Epithelial cell of proximal tubule (primary cell): ENCODE measurements around the gene LIN7A. TPM values are rescaled to one million over a fixed set of nuclear protein-coding genes. Genes with fewer than 3 reads are reported as not detected.
A peak's percentile ranks its signal among the peaks of the same experiment; 100 is the strongest.

Experiments
- DNase-seq: peaks from one replicate; pipeline ENCODE4 v3.0.0-alpha.2; 2011; ENCODE audit warnings: low read depth
- H3K4me3 ChIP-seq: 2 replicates; pipeline ENCODE4 v1.5.1; 2011; ENCODE audit warnings: low read depth, mild to moderate bottlenecking, low read length
- CTCF ChIP-seq: conservative IDR thresholded peaks from 2 replicates; pipeline ENCODE4 v1.5.1; 2012; ENCODE audit warnings: low read depth, mild to moderate bottlenecking, low read length
- total RNA-seq: library from RNA; depleted of rRNA; stranded (reverse); fragments of >200 nt; gene quantifications from 2 replicates; pipeline ENCODE4 v1.2.3, GENCODE V29; 2015

LIN7A gene
- total RNA-seq, 1 donor from 2014 or later = 2.3 TPM

- DNase-seq = no peak
- no peak overlapping the region for H3K4me3 ChIP-seq
- no peak for TF ChIP-seq CTCF
These were observed 28.3 kb upstream of the LIN7A start for GRCh38 chr12:80966001-80966400.

GRCh38 chr12:80958162-80958561, 20.4 kb upstream of the LIN7A start:
- no peak for TF ChIP-seq CTCF
- H3K4me3 ChIP-seq = no peak overlapping the region
- DNase-seq = no peak

- no peak for DNase-seq
- no peak overlapping the region for H3K4me3 ChIP-seq
- no peak for TF ChIP-seq CTCF
These were observed 17.3 kb upstream of the LIN7A start for GRCh38 chr12:80954857-80955520.

DNA sequence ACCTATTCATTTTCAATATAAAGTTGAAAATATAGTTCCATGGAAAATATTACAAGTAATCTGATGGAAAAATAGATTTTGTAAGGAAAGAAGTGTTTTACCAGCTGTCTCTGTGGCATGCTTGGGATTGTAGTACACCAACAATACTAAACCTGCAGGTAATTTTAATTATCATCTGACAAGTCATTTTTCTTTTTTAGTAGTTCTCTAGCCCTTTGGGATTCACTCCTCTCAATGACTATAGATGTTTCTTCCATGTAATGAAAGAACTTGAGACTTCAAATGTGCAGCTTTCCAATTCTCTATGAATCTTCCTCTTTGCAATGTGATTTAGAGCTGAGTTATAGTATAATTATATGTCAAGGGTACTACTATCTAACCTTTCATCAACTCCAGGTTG, 14.7 kb upstream of the LIN7A start:
- no peak for TF ChIP-seq CTCF
- no peak overlapping the region for H3K4me3 ChIP-seq
- no peak for DNase-seq

DNA sequence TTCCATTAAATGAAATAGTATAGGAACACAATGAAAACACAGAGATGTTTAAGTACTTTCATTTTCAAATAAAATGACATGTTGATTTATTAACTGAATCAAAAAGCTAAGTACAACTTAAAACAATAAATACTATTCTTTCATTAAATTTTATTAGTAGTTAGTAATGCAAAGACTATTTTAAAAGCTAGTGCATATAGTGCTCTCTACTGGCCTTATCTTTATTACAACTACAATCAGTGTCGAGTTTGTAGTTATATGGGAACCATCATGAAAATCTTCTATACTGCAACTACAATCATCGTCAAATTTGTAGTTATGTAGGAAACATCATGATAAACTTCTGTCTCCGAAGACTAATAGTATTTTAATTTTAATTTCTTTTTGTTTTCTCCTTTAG, 8.9 kb upstream of the LIN7A start:
- TF ChIP-seq CTCF = peak; percentile 39
- no peak for DNase-seq

DNA sequence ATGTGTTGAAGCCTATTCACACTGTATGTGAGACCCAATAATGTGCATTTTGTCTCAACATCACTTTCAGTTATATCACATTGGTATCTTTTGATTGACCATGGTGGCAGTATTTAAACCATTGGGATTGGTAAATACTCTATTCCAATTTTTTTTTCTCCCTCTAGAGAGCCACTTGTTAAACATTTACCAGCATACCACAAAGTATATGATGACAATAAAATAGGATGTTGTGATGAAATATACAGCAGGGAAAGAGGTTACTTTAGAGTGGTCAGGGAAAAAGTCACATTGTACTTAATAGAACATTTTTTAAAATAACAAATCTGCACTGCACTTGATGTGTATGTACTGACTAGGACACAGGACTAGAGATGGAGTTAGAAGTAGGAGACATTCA, 5.6 kb upstream of the LIN7A start:
- DNase-seq = no peak
- H3K4me3 ChIP-seq = no peak overlapping the region
- no peak for TF ChIP-seq CTCF

More for the DNA sequence above, 8.9 kb upstream of the LIN7A start:
- no peak overlapping the region for H3K4me3 ChIP-seq

DNA sequence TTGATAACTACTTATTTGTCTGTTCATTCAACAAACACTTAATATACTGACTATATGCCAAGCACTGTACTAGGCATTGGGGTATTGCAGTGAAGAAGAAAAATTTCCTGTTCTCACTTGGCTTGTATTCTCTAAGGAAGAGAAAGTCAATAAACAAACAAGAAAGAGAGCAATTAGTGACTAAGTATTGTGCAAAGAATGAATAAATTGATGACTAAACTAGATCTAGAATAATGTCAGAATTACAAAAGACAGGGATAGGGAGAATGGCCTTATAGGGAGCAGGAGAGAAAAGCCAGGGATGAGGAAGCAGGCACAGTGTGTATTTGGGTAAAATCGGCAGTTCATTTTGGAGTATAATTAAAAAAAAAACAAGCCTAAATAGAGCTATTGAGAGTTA, 4.2 kb upstream of the LIN7A start:
- no peak for TF ChIP-seq CTCF
- no peak overlapping the region for H3K4me3 ChIP-seq
- DNase-seq = no peak
